HG02798 (cell line): Measurements from ENCODE around the gene MBNL3.

ENCODE experiments used
- ATAC-seq: cut with Tn5 transposase; IDR thresholded peaks from one replicate; pipeline ENCODE4 v1.9.1; 2021; ENCODE audit warnings: mild to moderate bottlenecking; ENCODE audit not compliant: unreplicated experiment, poor library complexity

MBNL3 gene, protein sequence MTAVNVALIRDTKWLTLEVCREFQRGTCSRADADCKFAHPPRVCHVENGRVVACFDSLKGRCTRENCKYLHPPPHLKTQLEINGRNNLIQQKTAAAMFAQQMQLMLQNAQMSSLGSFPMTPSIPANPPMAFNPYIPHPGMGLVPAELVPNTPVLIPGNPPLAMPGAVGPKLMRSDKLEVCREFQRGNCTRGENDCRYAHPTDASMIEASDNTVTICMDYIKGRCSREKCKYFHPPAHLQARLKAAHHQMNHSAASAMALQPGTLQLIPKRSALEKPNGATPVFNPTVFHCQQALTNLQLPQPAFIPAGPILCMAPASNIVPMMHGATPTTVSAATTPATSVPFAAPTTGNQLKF

DNA sequence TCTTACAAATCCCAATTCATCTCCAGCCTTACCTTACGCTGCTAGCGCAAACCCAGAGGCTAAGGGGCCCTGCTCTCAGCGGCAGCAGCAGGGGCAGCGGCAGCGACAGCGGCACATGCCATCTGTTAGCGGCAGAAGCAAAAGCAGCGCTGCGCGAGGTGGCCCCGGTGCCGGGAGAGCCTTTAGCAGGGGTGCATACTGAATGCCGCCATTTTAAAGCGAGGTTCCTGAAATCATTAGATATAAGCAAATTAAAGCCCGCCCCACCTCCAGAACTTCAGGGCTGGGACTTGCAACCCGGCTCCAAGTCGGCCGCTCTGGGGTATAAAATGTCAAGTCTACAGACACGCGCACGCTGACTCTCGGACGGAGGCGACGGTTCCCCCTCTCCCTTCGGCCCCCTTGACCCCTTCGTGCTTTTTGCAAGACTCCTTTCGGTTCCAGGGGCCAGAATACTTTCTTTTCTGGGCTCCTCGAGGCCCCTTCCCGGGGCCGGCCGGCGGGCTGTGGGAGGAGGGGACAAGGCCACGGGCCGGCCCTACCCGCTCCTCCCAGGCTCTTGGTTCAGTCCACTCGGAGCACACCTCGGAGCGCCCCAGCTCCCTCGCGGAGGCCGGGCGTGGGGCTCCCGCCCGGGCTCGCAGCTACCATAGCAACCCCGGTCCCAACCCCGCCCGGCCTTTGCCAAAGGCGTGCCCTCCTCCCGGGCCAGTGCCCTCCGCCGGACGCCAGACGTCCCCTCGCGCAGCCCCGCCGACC lies at the start of gene MBNL3:
TSS of gene MBNL3 (minus strand) at position 220 of the 759 bp plus-strand sequence. CDS start 49,427 bp downstream, outside the sequence.
- ATAC-seq: peak; percentile 74

DNA sequence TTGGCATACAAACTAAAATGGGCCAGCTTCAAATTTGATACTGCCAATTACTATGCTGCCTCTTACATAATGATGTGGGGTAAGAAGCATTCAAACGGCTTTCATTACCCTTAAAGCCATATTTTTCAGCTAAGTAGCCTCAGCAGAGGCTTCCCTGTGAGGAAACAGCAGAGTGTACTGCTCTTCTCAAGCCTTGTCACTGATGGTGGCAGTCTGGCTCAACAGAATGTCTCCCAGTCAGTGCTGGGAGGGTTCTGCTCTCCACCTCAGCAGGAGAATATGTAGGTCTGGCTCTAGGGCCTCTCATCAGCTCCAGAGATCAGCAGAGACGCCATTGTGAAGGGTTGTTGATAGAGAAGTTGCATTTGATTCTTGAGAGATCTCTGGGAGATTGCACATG lies 44.6 kb upstream of the MBNL3 start:
- ATAC-seq: no peak

DNA sequence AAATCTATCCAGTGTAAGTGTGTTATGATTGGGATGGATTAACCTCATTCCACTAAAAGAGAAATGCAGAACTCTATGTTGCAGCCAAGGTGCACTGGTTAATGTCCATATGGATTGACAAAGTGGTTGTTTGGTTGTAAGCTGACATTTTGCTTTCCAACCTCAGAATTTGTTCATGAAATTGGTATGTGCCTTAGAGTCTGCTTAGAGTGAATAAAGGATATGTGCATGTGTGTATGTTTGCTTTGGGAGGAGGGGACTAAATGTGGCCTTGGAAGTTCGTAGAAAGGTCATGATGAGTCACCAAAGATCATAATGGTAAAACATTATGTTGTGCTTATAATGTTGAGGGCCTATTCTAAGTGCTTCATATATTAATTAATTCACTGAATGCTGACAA lies 44.1 kb upstream of the MBNL3 start:
- no peak for ATAC-seq

DNA sequence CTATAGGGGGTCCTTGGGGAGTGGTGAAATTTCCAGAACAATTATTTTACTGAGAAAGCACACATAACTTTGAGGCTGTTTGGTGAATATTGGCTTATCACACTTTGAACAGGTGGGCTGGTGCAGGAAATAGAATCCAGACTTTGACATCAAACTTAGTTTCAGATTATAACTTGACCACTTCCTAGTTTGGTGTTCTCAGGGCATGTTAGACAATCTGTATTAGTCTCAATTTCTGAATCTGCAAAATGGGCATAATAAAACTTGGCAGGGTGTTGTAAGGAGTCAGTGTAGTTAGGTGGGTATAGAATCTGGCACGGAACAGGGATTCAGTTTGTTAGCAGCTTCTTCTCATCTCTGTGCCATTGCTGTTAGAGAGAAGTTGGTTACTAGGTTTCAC lies 43.3 kb upstream of the MBNL3 start:
- no peak for ATAC-seq

DNA sequence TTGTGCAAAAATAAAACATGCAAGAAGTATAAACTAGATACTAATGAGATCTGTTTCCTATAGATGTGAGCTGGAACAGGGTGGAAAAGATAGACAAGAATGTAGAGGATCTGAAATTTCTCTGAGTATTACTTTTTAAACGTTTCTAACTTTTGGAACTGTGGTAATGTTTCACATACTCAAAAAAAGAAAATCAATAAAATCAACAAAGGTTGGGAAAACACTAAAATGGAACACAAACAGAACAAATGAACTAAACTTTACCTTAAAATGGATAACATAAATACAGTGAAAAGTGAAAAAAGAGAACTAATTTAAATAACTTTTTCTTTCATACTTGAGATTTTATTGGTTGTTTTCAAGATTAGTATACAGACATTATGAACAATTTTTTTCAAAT lies 32.0 kb upstream of the MBNL3 start:
- no peak for ATAC-seq

DNA sequence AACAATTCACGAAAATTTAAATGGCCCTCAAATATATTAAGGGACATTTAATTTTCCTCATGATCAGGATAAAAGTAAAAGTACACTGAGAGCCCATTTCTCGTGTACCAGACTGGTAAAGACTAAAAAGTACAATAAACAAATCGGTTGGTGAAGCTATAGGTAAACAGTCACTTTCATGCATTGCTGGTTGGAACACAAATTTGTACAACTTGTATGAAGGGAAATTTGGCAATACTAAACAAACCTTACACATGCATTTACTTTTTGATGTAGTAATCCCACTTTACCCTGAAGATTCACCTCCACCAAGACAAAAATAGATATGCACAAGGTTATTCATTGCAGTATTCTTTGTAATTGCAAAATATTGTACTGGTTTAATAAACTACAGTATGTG lies 31.4 kb upstream of the MBNL3 start:
- ATAC-seq: no peak

DNA sequence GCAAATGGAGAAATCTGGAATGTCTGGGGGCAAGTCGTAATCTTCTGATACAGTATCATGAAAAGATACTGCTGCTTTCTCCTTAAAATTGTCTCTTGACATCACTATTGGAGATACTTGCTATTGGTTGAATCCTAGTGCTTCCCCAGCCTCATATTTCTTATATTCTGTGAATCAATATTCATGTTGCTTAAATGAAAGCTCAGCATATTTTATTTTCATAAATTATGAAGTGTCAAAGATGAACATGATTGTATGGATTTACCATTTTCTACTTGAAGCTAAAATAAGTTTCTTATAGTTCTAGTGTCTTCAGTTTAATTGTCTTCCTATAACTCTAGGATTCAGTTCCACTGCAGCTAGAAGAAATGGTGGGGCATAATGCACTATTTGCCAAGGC lies 29.6 kb upstream of the MBNL3 start:
- no peak for ATAC-seq

DNA sequence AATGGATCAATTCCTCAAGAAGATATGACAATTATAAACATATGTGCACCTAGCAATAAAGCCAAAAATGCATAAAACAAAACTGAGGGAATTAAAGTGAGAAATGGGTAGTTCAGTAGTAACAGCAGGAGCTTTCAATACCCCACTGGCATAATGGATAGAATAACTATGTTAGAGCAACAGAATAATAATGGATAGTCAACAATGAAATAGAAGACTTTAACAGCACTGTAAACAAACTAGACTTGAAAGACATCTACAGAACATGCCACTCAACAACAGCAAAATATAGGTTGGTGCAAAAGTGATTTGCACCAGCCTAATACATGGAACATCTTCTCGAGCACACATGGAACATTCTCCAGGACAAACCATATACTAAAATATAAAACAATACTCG lies 20.0 kb upstream of the MBNL3 start:
- ATAC-seq: no peak

DNA sequence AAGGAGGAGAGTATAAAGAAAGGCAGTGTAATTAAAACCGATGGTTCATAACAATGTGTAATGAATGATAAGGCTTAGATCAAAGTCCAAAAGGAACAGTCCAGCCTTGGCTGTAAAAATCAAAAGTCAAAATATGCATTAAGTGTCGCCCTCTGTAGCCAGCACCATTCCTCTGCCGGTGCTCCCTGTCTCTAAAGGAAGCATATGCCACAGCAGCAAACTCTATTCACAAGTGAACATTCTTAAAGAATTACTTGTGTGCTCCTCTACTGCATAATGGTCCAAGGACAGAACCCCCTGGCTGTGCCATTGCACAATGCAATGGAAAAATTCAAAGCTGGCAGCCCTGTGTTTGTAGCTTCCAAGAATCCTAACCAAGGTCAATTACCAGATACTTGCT lies 16.3 kb upstream of the MBNL3 start:
- no peak for ATAC-seq

DNA sequence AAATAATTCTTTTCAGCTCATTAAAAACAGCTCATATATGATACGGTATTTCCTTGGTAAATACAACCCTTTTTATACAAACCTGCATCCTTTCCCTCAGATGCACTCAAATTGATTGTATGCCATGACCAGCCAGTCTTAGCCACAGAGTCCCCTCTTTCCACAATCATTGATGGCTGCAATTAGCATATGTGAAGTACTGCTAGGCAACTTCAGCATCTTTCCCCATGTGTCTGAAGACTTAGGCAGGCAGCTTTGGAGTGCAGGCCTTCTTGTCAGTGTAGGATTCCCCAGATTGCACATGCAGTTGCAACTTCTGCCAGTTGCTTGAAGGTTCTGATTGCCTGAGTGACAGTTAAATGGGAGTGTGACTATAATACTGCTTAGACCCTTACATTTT lies 15.6 kb upstream of the MBNL3 start:
- ATAC-seq: no peak

DNA sequence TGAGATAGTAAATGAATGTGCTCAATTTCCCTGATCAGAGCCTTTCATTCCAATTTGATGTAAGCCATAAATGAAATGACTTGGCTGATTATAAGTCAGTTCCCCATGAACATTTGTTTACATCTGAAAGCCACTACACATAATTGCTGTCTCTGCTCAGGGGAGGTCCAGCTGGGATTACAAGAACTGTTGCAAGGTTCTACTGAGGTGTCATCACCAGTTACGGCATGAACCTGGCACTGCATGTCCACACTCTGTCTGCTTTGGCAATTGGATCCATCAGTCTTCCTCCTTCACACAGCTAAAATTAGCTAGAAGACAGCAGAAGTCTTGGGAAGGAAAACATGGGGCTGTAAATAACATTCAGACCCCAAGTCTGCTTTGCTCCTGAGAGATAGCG lies 12.8 kb upstream of the MBNL3 start:
- no peak for ATAC-seq

DNA sequence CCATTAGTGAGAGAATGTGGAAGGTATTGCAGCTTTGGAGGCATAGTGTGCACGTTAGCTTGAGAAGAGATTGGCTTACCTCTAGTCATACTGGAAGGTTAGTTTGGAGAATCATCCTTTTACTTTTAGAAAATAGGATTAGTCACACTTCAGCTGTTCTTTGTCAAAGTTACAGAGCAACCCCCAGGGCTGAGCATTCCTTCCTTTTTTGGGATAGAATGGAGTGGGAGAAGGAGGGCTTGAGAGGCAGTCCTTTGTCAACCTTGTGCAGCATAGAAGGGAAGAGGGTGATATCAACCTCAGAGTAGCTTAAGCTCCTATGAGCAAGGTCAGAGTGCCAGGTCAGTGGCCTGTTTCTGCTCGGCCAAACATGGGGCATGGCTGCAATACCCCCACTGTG lies 8.6 kb upstream of the MBNL3 start:
- ATAC-seq: no peak

DNA sequence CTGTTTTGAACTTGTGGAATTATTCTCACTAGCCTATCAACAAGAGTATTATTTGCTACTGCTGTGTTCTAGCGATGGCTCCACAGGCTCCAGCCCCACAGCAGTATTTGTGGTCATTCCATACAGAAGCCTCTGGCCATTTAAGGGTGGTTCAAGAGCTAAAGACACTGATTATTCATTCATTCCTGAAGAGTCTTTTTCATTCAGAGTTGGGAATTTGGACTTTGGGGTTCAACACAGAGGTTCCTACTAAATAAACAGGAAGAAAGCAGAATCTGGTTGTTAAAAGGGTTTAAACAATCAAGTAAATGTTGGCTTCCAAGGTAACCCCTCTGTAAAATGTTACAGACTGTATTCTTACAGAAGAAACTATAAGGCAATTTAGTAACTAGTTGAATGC lies 4.3 kb upstream of the MBNL3 start:
- ATAC-seq: no peak

DNA sequence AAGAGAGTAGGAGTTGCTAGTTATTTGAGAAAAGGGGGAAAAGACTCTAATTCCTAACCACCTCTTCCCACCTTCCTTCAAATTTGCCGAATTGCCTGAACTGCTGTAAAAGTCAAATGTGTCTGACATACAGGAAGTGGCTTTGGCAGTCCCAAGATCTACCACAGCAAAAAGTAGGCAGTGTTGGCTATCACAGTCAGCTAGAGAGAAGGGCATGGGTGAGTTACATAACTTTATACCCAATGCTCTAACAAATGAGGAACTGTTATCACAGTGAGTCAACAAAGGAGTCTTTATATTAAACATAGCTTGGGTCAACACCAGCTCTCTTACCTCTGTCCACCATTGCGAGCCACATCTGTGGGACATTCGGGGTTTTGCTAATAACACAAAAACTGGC lies 2.4 kb upstream of the MBNL3 start:
- peak; percentile 35 for ATAC-seq

DNA sequence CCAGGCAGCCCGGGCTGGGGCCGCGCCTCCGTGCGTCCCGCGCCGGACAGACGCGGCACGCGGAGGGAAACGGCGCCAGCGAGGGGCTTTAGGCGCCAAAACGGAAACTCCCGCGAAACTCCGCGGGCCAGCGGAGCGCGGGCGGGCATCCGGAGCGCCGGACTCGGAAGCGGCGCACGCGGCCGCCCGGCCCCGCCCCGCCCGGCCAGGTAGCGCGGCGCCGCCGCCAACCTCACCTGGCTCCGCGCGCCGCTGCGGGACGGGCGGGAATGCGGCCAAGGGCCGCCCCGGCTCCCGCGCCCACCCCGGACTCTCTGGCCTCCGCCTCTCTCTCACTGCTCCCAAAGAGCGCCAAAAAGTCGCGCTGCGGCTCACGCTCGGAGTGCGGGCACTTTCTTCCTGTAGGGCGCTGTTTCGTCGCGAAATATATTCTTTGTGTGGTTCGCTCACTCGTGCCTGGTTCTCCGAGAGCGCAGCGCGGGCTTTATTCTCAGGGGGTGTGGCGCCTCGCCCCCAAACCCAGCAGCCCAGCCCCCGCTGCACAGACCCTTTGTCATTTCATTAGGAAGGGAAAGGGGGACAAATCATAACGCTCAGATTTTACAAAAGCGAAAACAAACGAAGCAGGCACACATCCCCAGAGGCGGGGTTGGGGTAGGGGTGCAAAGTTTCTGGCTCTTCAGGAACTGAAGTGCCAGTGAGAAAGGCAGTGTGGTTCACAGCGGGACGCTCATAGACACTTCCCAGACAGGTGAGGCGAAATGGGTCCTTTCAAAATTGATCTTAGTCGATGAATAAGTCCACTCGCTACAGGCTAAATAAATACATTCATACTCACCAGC lies 961 bp upstream of the MBNL3 start:
- ATAC-seq: peak; percentile 39

DNA sequence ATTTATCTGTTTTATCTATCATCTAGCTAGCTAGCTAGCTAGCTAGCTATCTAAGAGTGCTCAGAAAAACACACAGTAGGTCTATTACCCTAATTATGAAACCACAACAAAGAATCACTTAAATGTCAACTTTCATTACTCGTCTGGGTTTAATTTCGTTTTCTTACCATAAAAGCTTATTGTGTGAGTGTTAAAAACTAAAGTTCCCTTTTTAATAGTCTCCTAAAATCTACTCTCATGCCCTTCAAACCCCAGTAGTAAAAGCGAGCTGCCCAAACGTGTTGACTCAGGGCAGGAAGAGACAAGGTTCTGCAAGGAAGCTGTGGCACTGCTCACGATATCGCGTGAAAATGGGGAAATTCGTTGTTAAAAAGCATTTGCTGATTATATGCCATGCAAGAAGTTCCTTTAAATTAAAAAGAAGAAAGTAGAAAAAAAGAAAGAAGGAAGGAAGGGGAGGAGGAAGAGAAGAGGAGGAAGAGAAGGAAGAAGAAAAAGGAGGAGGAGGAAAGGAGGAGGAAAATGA lies 595 bp downstream of the MBNL3 start:
- ATAC-seq: peak; percentile 21

DNA sequence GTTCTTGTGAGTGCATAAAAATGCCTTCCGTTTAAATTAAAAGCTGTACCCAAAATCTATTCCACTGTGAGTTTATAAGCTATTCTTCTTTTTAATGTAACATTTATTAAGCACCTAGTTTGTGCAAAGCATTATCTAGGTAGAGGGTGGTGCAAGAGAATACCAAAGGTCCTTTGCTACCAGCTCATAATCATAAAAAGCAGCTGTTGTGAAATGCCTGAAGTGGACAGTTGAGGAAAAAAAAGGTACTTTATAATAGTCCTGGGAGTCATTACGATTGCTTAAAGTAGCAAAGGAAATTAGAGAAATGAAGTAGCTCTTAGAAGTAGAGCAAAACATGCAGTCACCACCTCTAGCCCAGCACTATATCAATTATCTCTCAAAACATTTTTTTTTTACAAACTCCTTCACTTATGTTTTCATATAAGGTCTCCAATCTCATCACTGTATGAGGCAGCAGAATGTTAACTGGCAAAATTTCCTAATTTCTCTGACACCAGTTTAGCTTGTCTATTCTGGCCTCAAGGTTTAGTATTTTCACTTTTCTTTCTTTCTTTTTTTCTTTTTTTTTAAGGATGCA lies 2.1 kb downstream of the MBNL3 start:
- ATAC-seq: no peak

DNA sequence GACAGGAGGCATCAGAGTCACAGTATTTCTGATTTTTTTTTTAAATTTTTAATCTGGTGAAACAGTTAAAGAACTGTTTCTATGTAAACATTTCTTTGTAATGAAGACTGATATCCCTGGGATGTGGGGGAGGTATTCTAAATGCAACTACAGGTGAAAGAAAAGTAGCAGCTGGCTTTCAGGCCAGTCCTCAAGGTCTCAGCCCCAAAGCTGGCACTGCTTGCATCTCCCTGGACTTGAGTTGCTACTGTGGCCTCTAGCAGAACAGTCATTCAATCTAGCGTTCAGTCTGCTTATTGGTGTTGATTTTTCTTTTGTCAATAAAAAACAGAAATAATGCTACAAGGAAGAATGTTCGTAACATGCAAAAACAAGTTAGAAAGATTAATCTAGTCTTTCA lies 4.9 kb downstream of the MBNL3 start:
- no peak for ATAC-seq

DNA sequence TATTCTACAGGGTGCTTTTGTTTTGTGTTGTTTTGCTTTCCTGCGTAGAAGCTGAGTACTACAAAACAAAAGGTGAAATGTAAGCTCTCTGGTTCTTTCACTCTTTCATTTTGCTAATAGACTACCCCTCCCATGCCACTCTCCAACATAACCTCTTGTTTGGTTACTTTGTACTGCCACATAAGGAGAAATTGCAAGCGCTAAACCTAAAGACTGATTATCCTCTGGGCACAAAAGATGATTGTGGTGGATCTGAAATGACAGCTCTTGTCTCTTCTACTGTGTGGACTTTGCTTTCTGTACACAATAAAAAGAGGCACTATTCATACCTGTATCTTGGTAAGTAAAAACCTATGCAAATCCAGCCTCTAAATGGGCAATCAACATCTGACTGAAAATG lies 5.3 kb downstream of the MBNL3 start:
- ATAC-seq: no peak

DNA sequence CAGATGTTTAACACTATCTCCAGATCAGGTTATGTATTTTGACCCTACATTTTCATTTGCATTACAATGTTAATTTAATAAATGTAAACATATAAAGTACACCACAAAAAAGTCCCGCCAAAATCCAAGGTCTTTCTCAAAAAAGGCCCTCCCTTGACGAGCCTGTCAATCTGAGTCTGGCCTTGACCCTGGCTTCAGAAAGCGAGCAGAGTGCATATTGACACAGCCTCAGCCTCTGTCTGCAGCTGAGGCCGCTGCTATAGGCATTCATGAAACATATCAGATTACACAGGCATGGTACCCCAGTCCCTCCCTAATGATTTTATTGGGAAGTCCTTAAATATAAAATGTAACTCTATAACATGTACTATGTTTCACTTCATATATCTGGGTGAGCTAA lies 6.2 kb downstream of the MBNL3 start:
- ATAC-seq: no peak
